Stimulated activated naive CD8-positive, alpha-beta T cell treated with anti-CD3 and anti-CD28 coated beads, Interleukin-15, Interleukin-2, amounts not matched to agents 100 U/mL and 50 U/mL, for 24 hours (primary cell): Measurements from ENCODE around the gene PDXP.
"Not testable (repeated sequence)": the region's sequence is repeated elsewhere in the genome, so short reads cannot be mapped to it uniquely, and the experiment has no call there.

Source experiments
- ATAC-seq: fragments of 150-1000 bp; cut with Tn5 transposase; one replicate; pipeline ENCODE4 v1.10.0; 2021
- DNase-seq: peaks from one replicate; pipeline ENCODE4 v3.0.0; 2021

PDXP gene

DNA sequence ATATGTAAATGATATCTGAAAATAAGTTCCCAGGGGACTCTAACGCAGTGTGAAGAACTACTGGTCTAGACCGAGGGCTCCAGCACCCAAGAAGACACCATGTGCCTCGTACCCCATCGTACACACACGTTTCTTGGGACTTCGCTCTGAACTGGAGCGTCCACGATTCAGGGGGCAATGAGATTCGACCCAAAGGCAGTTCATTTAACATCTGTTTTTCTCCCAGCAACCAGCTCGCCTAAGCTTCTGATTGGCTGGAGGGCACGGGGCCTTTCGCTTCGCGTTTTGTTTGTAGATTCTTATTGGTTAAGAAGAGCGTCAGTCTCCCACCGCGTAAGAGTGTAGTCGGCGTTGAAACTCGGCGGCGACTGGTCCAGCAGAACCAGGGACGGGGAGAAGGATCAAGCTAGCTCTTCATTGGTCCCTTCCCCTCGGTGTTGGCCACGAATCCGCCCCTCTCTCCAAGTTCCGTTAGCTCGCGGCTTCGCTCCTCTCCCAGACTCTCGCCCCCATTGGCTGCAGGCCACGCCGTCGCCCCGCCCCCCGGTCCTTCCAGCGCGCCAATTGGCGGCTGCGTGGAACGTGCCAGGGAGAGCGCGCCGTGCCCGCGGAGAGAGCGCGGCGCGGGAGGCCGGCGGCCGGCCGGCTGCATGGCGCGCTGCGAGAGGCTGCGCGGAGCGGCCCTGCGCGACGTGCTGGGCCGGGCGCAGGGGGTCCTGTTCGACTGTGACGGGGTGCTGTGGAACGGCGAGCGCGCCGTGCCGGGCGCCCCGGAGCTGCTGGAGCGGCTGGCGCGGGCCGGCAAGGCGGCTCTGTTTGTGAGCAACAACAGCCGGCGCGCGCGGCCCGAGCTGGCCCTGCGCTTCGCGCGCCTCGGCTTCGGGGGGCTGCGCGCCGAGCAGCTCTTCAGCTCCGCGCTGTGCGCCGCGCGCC, at the start of gene PDXP:
PDXP (plus strand) TSS at position 591 of the 933 bp plus-strand sequence; CDS start at position 651, 60 bp downstream.
- ATAC-seq = peak; percentile 98
- peak; percentile 99 for DNase-seq

GRCh38 chr22:37609240-37610152, 49.0 kb upstream of the PDXP start:
- peak; percentile 30 for DNase-seq

DNA sequence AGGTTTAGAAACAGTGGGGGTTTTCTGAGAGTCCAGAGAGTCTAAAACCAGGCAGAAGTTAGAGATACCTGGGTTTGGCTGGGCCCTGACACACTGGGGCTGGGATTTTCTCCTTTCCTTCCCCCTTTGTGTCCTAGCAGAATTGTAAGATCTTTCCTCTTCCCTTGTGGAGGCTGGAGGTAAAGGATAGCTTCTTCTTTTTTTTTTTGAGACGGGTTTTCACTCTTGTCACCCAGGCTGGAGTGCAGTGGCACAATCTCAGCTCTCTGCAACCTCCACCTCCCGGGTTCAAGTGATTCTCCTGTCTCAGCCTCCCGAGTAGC, 48.4 kb upstream of the PDXP start:
- DNase-seq, ATAC-seq: not testable (repeated sequence)

More at GRCh38 chr22:37609240-37610152, 49.0 kb upstream of the PDXP start:
- no peak for ATAC-seq

DNA sequence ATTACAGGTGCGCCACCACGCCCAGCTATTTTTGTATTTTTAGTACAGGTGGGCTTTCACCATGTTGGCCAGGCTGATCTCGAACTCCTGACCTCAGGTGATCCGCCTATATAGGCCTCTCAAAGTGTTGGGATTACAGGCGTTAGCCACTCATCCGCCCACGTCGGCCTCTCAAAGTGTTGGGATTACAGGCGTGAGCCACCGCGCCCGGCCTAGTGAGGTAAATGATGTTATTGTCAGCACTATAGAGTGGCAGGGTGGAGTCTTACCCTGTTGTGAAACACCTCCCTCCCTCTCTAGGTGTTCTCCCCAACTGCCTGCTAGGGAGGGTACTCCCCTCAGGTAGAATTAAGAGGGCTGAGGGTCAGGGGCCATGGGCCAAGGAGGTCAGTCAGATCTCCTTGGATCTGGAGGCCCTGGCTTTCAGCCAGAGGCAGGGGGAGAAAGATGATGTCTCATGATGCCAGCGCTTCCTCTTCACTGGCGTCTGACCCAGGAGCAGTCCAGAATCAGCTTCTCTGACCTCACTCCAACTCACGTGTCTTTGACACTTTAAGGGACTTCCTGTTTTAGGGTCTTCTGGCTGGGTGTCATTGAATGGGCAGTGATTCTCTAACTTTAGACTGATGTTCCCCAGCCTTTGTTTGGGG, 47.9 kb upstream of the PDXP start:
- no peak for DNase-seq
- no peak for ATAC-seq

DNA sequence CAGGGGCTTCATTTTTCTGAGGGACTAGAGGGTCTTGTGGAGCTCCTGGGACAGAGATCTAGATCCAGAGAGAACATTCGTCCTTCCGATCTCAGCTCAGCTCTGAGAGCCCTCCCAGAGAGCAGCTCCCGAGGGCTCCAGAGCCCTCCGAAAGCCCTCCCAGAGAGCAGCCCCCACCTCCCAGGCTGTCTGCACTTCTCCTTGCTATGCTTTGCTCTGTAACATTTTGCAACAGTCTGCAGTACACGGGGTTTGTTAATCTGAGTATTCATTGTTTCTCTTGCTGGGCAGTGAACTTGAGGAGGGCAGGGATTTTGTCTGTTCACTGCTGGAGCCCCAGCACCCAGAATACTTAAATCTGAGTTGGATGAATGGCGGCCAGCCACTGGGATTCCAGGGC, 47.3 kb upstream of the PDXP start:
- DNase-seq = no peak

GRCh38 chr22:37616201-37617083, 42.1 kb upstream of the PDXP start:
- ATAC-seq = no peak
- no peak for DNase-seq

More for the DNA sequence above, 47.3 kb upstream of the PDXP start:
- no peak for ATAC-seq

GRCh38 chr22:37617431-37617830, 41.1 kb upstream of the PDXP start:
- no peak for DNase-seq
- ATAC-seq = no peak

DNA sequence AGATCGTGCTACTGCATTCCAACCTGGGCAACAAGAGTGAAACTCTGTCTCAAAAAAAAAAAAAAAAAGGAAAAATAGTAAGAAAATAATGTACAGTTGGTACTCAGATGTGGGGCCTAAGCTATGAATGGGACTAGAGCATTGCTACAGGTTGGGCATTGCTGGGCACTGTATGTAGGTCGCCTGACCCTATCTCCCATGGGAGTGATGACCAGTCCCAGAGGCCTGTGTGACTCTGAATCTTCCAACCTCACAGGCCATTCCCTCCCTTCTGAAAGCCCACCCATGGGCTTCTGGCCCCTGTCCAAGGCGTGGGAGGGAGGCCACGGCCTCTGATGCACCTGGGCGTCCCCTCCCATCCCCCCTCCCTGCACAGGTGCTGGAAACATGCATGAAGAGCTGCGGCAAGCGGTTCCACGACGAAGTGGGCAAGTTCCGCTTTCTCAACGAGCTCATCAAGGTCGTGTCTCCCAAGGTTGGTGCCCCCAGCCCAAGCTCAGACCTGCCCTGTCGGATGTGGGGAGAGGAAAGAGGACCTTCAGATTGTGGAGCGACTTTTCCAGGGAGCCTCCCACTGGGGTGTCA, 40.4 kb upstream of the PDXP start:
- no peak for DNase-seq
- ATAC-seq = no peak

DNA sequence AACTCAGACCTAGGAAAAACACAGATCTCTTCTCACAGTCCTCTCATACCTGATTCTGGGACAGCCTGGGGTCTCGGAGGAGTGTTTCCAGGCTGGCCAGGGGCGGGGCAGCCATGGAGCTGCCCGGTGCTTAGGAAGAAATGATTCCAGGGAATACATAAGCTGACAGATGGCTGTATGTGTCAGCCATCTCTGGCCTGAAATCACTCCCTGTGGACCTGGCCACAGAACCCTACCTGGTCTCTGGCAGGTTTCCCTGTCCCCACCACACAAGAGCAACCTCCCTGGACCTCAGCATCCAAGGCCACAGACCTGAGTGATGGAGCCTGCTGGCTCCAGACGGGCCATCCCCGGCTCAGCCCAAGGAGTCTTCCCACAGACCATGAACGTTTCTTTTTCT, 39.8 kb upstream of the PDXP start:
- DNase-seq (no peak), ATAC-seq (no peak)

DNA sequence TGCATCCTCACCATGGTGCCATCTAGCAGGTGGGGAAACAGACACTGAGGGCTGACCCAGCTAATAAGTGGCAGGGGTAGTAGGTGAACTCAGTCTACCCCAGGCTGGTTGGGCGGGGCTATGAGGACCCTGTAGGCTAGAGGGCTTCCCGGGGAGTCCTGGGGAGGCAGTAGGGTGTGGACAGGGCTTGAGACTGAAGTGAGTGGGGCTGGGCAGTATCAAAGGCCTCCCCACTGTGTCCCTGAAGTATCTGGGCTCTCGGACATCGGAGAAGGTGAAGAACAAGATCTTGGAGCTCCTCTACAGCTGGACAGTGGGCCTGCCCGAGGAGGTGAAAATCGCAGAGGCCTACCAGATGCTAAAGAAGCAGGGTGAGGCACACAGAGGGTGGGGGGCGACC, 38.5 kb upstream of the PDXP start:
- no peak for ATAC-seq
- DNase-seq = no peak

DNA sequence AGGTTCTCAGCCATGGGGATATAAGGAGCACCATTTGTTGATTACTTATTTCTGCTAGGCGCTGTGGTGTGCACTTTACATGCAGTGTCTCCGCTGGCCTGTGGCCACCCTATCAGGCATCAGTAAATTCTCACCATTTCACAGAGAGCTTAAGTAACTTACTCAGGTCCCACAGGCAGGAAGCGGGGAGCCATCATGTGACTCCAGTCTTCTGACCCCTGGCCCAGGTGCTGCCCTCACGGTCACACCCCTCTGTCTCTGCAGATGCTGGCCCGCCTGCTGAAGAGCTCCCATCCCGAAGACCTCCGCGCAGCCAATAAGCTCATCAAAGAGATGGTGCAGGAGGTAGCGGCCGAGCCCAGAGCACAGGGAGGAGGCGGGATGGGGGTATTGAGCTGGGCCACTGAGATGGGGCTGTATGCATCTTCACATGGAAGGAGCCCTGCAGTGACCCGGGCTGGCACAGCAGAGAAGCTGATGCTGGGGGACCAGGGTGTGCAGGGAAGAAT, 37.1 kb upstream of the PDXP start:
- DNase-seq = no peak
- no peak for ATAC-seq

DNA sequence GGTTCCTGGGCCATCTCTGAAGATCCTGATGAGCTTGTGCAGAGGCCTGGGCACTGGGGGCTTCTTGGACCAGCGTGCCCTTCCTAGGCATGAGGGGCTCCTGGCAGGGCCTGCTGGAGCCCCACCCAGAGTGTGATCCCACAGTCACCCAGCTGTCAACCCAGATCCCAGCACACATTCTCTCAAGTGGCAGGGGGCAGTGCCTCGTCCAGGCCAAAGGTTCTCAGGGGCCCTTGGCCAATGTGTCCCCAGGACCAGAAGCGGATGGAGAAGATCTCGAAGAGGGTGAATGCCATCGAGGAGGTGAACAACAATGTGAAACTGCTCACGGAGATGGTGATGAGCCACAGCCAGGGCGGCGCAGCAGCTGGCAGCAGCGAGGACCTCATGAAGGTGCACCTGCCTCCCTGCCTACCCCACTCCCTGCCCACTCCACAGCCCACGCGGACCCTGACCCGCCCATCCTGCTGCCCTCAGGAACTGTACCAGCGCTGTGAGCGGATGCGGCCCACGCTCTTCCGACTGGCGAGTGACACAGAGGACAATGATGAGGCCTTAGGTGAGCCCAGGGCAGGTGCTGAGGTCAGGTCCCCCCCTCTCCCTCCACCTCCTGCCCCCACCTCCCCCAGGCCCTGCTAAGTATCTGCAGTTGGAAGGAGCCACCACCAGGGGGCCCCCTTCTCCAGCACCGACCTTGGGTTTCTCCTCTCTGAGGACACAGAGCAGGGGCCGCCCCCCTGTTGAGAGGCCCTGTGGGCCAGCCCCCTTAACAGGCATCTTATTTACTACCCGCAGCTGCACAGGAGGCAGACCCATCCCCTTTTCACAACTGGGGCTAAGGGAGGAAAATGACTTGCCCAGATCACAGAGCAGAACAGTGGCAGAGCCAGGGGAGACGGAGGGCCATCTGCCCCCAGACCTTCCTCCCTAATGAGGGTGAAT, 35.2 kb upstream of the PDXP start:
- DNase-seq (peak; percentile 84), ATAC-seq (peak; percentile 72)

- DNase-seq = no peak
- no peak for ATAC-seq
Measured at GRCh38 chr22:37624017-37624365, 34.5 kb upstream of the PDXP start.

DNA sequence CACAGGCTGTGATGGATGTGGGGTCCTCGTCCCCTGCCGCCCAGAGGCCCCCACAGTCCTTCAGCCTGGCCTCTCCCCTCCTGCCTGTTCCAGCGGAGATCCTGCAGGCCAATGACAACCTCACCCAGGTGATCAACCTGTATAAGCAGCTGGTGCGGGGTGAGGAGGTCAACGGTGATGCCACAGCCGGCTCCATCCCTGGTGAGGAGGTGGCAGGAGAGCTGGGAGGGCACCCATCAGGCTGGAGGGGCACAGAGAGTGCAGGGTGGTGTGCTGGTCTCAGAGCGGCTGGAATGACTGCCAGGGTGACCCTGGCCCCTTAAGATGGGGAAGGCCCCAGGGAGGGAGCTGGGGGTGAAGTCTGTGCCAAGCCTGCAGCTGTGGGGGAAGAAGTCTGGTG, 33.6 kb upstream of the PDXP start:
- ATAC-seq (no peak), DNase-seq (no peak)

- ATAC-seq = no peak
- DNase-seq = no peak
Measured at GRCh38 chr22:37625737-37626136, 32.8 kb upstream of the PDXP start.

- ATAC-seq = no peak
Measured at GRCh38 chr22:37626144-37626543, 32.4 kb upstream of the PDXP start.

GRCh38 chr22:37626556-37627075, 31.9 kb upstream of the PDXP start:
- DNase-seq = no peak
- ATAC-seq = no peak

More at GRCh38 chr22:37626144-37626543, 32.4 kb upstream of the PDXP start:
- DNase-seq = no peak

DNA sequence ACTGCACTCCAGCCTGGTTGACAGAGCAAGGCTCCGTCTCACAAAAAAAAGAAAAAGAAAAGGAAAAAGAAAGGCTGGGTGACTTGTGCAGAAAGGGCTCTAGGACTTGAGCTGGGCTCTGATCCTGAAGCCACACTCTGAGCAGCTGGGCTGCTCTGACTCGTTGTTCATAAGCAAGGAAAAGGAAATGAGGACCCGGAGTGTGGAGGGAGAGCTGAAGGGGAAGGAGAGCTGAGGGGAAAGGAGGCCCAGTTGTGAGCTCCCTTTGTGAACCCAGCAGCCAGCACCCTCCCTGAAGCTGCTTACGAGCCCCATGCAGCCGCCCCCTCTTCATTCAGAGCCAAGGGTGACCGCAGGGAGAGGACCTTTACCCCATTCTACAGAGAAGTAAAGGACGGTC, 31.4 kb upstream of the PDXP start:
- DNase-seq = no peak
- peak; percentile 24 for ATAC-seq

DNA sequence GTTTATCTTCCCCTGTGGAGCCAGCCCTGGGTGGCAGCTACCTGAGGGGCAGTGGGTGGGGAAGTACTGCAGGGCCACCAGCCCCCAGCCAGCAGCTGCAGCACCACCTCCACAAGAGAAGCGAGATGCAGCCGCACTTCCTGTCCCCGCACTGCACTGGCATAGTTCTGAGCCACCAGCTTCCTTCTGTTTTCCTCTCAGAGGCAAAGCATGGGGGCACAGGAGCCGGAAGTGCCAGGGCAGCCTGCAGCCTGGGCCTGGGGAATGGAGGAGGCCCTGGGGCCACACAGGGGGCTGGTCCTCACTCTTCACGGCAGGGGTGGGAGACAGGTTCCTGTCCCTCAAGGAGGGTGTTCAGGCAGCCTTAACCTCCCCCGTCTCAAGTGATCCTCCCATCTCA, 31.0 kb upstream of the PDXP start:
- DNase-seq = peak; percentile 60
- ATAC-seq = peak; percentile 50
